CD4-positive, alpha-beta T cell treated with Interleukin-12 subunit alpha and Interleukin-12 subunit beta, for 1 hour (primary cell): Measurements from ENCODE around the gene MED26.
A peak's percentile ranks its signal among the peaks of the same experiment; 100 is the strongest.

ENCODE experiments used
- DNase-seq: peaks from one replicate; pipeline ENCODE4 v3.0.0-alpha.2; 2020

MED26 gene

DNA sequence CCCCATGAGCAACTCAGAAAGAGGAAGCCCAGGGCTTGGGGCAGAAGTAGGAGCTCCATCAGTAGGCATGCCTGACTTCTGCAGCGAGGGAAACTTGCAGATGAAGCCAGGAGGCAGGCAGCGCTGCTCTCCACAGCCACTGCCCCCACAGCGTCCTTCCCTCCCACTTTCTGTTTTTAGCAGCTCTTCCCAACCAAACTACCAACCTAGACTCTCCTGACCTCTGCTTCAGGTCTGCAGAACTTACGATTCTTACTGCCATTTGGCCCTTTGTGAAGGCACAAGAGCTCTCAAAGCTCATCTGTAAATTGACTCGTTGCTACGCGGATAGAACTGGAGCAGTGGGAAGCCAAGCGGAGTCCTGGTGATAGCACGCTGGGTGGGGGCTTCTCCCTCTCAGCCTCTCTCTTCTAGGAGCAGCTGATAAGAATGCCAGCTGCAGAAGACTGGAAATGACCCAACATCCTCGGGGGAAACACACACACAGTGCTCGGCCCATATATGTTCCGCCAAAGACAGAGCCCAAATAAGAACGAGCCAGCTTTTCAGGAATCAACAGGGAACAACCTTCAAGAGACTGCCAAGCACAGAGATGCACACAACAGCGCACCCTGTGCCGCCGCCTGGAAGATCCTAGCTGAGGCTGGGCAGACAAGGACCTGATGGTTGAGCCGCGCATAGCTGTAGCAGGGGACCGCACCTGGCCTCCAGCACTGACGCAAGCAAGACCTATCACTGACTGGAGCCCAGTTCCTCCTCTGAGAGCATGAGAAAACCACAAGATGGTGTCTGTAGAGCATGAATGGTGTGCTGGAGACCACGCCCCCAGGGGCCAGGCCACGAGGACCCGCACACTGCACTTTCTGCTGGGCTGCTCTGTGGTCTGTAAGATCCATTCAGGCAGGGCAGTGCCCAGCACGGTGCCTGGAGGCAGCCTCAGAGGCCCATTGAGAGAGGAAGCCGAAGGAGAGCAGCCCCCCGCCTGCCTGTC, 39.9 kb downstream of the MED26 start:
- peak; percentile 70 for DNase-seq

DNA sequence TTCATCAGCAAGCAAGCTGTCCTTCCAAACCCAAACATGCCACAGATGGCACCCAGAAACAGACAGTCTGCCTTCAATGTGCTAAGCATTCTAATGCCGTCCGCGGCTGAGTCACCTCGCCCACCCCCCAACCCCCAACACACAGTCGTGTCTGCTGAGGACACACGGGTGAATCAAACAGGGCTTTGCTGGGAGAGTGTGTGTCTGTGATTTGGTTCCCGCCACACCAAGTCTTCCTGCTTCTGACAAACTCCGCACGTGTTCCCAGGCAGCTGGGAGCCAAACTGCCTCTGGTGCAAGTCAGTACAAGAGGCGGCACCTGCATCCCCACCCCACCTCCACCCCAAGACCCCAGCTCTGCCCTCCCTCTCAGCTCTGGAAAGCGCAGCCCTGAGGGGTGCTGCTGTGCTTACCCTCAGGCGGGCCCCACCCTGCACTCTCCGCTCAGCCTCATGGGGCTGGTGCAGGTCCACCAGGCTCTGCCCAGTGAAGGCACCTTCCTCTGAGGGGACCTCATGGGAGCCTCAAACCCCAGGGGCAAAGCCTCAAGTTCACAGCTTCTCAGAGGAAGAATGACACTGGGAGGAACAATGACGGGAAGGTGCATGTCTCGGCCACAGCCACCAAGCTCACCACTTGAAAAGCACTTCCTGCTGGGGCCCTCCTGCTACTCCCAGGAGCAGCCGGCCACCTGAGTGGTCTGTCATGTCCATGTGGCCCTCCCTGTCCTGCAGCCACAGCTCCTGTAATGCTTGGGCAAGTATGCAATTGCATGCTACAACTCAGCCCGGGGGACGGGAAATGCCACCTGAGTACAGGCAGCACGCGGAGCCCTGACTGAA, 40.8 kb downstream of the MED26 start:
- peak; percentile 52 for DNase-seq

DNA sequence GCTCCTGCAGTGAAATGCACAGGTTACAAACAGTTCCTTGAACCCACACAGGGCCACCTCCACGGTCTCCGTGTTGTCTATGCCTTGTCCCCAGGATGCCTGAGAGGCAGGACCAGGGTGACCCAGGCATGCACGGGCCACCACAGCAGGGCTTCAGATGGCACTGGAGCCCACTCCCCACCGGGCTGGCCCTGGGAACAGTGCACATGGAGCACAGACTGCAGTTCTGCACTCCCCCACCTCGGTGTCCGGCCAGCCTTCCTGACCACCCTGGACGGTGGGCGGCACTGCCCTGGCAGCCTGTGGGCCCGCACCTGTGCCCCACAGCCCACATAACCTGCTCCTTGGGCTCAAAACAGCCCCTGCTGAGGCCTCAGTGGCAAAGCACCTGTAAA, 41.5 kb downstream of the MED26 start:
- DNase-seq: no peak

DNA sequence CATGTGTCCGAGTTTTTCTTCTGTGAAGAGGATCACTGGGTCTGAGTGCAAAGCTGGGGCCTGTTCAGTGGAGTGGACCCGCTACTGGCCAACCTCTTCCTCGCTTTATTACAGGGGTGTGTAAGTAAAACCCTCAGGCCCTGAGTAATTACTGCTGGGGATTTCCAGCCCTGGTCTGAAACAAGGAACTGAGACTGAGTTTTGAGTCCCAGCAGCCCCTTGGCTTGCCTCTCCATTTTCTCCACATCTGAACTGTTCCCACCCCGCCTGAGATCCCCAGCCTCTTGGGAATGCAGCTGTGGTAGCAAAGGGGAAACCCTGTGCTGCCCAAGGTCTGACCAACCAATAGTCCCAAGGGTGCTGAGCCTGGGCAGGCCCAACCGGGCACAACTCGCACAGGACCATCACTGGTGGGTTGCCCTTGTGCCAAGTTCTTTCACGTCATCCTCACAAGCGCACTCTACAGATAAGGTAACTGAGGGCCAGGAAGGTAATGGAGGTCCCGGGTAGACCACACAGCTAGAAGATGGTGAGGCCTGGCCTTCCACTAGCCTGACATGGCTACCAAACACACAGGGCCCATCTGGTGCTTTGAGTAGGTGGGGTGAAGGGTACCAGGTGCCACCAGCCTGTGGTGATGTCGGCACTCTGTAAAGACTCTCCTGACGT, 42.1 kb downstream of the MED26 start:
- peak; percentile 54 for DNase-seq

DNA sequence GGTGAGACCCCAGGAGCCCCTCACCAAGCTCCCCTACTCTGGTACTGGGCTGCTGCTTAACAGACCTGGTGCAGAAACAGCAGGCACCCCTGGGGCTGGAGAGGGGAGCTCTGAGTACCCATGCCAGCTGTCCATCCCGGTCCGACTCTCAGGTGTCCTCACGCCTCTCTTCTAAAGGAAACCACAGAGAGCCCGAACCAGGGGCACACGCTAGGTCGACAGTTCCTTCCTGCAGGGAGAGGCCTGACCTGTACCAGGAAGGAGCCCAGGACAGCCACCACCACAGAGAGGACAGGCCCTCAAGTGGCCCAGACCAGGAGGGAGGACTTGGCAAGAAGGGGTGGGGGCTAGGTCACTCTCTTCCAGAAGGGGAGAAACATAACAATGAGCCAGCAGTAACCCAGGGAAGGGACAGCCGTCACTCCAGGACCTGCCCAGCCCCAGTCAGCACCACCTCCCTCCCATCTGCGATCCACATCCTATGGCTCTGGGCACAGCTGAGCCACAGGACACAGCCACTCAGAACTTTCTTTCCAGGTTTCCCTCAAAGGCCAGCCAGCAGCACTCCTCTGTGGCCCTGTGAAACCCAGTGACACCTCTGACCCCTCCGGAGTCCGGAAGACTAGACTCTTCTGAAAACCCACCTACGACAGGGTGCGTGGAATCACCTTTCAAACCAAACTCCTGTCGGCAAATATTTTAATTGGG, 42.8 kb downstream of the MED26 start:
- no peak for DNase-seq

DNA sequence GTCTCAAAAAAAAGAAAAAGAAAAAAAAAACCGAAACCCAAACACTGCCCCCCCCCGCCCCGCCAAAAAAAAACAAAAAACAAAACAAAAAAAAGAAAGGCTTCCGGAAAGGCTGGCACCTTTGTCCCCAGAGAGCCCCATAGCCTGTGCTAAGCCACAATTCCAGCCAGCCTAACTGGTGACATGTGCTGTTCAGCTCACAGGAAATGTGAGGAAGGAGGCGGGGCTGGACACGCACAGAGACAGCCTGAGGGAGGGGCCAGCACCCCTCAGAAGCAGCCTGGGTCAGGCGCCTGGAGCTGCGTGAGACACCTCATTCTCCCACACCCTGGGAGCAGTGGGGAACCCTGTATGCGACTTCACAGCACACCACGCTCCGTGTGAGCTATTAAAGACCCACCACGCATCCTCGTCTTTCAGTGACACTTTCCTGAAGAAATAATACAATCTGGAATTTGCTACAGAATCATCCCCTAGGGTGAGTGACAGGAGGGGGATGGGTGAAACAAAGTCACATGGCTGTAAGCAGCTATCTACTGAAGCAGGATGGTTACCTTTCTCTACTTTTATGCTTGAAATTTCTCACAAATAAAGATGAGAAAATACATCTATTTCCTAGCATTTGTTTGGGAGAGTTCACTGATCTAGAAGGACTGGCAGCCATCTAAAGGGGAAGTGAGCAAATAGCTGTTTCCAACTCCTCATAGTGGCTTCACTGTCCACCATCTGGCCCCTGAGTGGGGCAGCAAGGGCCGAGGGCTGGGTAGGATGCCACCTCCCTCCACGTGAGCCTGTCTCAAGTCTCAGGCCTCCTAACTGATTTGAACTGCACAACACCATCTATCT, 43.5 kb downstream of the MED26 start:
- DNase-seq: peak; percentile 95

DNA sequence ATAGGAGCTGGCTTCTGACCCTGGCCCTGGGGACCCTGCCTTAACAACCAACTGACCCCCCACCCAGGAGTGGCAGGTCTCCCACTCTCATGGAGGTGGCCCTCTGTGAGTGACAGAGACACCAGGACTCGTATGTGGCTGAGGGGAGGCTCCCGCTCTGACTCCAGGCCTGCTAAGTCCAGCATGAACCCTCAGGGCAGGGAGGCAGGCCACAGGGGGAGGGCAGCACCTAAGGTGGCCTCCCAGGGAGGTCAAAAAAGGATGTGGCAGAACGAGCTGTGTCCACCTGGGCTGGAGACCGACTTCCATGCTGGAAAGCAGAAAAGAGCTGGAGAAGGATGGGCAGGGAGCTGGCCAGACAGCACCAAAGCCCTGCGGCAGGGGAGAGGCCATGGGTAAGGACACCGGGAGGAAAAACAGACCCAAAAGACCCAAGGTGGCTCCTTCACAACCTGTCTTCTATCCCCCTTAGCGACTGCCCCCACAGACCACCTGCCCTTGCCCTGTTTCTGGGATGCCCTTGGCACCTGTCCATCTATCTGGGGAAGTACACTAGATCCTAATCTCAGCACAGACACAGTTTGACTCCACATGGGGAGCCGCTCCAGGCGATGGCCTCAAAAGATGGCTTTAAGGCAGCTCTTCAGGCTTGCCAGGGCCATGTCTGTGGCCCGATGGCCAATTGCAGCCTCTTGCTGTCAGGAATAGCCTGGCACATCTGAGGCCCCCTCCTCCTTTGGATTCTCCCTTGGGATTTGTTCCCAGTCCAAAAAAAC, 45.3 kb downstream of the MED26 start:
- no peak for DNase-seq

DNA sequence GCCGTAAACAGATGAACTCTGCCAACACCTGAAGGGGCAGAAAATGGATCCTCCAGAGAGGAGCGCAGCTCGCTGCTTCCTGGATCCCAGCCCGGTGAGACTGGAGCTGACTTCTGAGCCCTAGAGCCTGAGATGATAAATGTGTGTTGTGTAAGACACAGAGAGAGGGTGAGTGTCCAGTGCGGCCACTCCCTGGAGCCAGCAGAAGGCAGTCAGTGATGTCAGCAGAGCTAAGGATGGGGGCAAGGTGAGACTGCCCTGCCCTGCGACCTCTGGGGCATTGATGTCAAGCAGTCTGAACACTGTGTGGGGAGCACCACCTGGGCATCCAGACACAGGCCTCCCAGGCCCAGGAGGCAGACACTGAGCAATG, 46.0 kb downstream of the MED26 start:
- DNase-seq: no peak

DNA sequence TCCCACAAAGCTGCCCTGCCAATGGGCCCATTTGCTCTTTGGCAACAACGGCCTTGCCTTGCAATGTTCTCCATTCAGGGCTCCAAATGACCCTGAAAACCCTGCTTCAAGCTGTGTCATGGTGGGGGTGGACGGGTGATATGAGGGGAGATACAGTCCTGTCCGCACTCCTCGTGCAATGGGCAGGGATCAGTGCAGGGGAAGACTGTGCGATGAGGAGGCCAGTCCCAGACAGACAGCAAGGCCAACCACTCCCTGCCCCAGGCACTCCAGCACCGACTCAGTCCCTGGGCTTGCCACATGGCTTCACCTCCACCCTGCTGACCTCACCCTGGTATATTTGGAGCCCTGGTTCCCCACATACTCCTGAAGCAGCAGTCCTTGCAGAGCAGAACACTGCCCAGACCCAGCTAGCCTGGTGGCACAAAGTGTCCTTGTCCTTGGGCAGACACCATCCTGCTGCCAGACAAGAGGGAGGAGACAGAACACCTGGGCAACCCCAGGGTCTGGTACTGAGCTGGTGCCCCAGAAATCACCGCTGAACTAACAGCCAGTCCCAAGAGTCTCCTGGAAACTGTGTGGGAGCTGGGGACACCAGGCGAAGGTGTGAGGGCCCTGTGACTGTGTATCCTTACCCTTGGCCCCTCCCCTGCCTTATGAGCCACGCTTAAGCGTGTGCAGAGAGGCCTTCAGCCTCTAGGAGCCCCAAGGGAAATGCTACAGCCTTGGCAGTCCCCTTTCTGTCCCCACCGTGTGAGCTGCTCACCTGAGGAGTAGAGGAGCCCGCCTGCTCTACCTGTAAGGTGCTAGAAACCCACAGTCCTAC, 46.6 kb downstream of the MED26 start:
- no peak for DNase-seq

DNA sequence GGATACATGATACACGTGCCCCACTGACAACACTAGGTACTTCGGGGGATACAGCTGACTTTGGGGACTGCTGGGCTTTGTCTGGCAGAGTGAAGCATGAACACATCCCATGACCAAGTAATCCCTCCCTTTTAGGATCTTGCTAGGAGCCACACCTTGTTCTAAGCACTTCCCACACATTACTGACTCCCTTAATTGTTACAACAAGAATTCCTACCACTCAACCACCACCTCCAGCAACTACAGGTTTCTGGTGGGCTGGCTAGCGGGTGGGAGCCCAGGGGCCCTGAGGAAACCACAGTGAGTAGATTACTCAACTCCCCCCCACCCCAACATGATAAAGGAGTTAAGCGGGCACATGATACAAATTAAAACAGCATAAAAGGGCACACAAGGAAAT, 48.6 kb downstream of the MED26 start:
- no peak for DNase-seq

DNA sequence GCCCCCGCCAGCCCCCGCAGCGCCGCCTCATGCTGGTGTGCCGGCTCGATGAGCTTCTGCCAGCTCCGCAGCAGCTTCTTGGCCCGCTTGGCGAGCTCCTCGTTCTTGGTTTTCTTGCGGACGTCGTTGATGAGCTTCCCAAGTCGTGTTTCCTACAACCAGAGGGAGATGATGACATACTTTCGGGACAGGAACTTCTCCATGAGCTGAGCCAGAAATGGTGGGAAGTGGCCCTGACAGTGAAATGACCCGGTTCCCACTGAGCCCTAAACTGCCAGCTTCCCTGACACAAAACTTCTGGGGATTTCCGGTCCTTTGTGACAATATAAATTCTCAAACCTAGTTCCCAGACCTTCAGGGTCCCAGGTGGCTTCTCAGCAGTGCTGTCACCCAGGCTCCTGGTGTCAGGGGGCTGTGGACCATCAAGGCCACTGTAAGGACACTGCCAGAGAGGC, 50.4 kb downstream of the MED26 start:
- no peak for DNase-seq

DNA sequence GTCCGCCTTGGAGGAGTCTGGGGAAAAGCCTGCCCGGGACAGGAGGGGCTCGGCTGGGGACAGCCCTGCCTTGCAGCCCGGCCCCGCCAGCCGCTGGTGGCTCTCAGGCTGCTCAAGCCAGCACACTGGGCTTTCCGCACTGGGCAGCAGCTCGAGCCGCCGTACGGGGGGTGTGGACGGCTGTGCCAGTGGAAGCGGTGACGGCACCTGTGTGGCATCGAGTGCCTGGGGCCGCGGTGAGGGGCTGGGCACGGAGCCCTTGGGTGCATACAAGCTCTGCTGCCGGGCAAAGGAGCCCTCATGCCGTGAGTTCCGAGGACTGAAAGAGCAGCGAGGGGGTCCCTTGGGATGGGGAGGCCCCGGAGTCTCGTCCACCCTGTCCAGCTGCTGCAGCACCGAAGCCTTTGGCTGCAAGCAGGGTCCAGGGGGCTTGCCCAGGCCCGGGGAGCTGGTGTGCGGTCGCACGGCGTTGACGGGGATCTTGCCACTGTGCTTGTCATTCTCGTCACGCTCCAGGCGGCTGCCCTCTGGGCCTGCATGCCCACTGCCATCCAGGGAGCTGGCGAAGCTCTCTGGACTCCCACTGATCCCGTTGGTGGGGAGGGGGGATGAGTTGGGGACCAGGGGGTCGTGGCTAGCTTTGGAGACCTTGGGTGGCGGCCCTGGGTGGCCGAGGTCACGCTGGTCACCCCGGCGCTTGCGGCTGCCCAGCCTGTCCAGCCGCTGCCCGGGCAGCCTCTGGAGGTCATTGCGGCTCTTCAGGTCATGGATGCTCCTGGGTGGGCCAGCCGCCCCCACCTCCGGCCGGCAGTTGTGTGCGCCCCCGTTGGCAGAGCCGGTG, 51.1 kb downstream of the MED26 start:
- DNase-seq: no peak

DNA sequence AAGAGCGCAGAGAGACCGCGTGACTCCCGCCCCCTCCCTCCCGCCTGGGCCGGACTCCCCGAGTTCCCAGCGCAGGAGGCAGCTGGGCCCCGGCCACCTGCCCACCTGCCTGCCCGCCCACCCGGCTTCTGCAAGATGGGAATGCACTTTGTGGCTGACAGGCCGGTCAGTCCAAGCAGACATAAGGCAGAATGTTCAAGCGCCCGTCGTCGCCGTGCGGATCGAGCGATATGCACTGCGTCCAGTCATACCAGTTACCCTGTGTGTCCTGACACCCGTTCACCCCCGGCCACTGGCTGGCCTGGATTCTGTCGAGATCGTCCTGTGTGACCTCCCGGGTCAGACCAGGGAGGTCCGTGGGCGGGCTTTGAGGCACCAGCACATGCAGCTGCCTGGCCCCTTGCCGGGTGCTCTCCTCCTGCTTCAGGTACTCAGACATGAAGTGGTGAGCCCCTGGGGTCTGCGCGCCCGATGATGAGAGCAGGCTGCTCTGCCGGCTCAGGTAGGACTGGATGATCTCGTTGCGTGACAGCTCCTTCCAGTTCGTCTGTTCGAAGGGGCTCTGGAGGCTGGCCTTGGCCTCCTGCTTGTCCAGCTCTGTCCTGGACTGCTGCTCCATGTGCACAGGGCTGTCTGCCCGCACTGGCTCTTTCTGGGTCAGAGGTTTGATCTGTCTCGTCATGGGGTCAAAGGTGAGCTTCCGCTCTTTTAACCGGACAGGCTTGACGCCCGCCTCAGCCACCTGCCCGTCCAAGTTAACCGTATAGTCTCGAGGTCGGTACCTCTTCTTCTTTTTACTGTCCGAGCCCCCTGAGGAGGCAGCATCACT, 51.9 kb downstream of the MED26 start:
- DNase-seq: no peak

DNA sequence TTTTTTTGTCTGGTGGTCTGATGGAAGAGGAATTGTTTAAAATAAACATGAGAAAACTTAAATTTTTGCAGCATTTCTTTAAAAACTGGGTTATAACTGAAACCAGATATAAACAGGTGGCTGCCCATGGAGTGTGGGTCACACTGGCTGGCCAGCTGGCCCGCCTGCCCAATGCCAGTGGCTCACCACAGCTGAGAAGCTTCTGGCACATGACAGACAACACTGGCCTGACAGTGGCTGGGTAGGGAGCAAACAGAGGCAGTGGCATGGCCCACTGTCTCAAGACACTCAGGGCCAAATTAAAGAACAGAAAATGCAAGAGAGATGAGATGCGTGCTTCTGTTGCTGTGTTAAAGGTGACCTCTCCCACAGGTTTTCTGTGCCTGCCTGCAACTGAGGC, 52.7 kb downstream of the MED26 start:
- DNase-seq: no peak

DNA sequence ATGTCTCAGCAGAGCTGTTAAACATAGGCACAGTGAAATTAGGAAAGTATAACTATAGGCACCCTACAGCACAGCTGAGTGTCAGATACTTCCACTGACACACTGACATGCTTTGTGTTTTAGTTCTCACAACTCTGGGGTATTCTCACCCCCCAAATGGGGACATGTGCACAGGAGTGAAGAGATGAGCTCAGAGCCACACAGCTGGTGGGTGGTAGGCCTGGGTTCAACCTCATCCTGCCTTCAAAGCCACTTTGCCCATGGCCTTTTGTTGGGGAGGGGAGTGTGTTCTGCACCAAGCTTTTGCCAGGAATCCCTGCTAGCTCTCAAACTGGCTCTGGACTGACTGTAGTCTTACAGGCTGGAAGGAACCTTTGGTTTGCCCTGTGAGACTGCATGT, 54.1 kb downstream of the MED26 start:
- DNase-seq: no peak

DNA sequence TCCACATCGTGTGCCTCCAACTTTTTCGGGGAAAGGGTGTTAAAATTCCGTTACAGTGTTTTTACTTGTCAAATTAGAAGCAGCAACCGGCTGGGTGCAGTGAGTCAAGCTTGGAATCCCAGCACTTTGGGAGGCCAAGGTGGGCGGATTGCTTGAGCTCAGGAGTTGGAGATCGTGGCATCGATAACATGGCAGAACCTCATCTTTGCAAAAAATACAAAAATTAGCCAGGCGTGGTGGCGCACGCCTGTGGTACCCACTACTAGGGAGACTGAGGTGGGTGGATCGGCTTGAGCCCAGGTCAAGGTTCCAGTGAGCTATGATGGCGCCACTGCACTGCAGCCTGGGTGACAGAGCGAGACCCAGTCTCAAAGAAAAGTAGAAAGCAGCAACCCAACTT, 54.7 kb downstream of the MED26 start:
- DNase-seq: no peak

DNA sequence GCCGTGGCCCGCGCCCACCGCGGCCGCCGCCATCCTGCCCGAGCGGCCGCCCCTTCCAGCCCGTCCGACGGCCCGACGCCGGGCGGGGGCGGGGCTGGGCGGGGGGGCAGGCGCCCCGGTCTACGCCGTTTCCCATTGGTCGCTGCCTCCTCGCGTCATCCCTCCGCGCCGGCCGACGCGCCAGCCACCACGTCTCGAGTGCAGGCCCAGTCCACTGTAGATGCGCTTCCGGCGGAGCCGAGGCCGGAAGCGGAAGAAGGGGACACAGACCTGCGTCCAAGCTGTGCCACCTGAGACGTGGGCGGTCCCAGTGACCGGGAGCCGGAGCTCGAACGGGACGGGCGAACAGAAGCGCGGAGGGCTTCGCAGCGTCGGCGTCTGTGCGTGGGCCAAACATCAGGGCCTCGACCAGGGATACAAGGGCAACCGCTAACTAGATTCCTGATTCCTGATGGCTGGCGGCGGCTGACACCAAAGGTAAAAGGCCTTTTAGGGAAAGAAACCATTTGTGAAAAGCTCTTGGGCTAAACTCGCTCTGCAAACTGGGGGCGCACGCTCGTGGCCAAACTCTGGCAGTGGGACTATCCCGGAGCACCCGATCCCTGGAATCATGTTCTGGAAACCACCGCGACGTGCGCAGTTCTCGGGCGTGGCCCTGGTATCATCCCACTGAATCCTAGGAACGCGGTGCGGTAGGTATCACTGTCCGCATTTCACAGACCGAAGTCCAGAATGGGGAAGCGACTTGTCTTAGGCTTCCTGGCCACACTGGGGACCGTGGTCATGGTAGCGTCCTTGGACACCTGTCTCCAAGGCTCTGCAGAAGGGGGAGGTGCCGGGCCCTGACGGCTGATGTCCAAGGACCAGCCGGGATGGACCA, 55.4 kb downstream of the MED26 start, which contains the start of gene SLC35E1:
Gene SLC35E1 (minus strand): TSS at position 84 of the 880 bp plus-strand sequence. CDS start 51 bp downstream, at position 33.
- DNase-seq: peak; percentile 94
